RWPE1 (cell line): ENCODE results near the gene ATPAF1.
"Not testable (repeated sequence)": the region's sequence is repeated elsewhere in the genome, so short reads cannot be mapped to it uniquely, and the experiment has no call there.

ENCODE experiments used
- CTCF ChIA-PET: fragments of 350-600 bp; sonication (Branson Sonifier 250); formaldehyde crosslinking; extraction: SDS; loops from one replicate; lab custom pipeline; 2021; lab: Yijun Ruan, JAX
- POLR2A ChIA-PET: fragments of 400-600 bp; formaldehyde crosslinking; extraction: SDS; loops from one replicate; lab custom pipeline; 2020; ENCODE audit warnings: antibody characterized with exemption; ENCODE audit not compliant: low non-redundant PET; lab: Yijun Ruan, JAX
- DNase-seq: peaks from one replicate; pipeline ENCODE4 v3.0.0; 2012; ENCODE audit warnings: low spot score
- H3K27ac ChIP-seq: fragments of 450-650 bp; 2 replicates; pipeline ENCODE4 v1.5.1; 2017
- CTCF ChIP-seq: fragments of 450-650 bp; conservative IDR thresholded peaks from 2 replicates; pipeline ENCODE4 v1.5.1; 2017; ENCODE audit warnings: low read depth, mild to moderate bottlenecking

Gene ATPAF1

DNA sequence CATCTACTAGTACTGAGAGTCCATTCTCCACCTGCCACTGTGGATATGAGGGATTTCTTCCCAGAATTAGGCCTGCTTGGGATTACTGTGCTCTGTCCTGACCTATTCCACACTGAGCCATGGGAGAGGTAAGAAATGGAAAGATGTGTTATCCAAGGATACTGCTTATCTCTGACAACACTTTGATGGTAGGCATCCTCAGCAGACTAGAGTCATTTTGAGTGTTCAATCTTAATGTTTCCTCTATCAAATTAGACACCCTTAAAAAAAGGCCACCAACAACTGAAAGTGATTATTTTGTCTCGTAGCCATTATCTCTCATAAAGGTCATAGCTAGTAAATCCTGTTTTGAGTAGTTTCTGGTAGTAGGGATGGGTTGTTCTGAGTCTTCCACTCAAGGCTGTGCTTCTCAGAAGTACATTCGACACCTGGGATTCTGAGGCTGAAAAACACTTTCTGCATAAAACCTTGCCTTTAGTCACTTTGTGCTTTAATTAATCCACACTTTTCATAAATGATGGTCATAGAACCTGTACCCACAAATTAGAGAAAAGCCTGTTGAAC is 8.8 kb downstream of the ATPAF1 start:
- POLR2A ChIA-PET, result no interaction called here
- TF ChIP-seq CTCF, result no peak
- CTCF ChIA-PET, result interaction anchor here (0.7 to 0.8 kb wide), 2 partner anchors 24 to 112 kb away, joined by 3 to 7 read pairs; no protein-coding TSS in a partner anchor
- no peak overlapping the region for H3K27ac ChIP-seq
- DNase-seq, result no peak

GRCh38 chr1:46657775-46658174 is 10.4 kb downstream of the ATPAF1 start:
- CTCF ChIA-PET, result no interaction called here
- H3K27ac ChIP-seq, result no peak overlapping the region
- no peak for DNase-seq
- POLR2A ChIA-PET, result no interaction called here
- TF ChIP-seq CTCF, result no peak

GRCh38 chr1:46656643-46657042 is 11.5 kb downstream of the ATPAF1 start:
- no peak for DNase-seq
- TF ChIP-seq CTCF, result no peak

DNA sequence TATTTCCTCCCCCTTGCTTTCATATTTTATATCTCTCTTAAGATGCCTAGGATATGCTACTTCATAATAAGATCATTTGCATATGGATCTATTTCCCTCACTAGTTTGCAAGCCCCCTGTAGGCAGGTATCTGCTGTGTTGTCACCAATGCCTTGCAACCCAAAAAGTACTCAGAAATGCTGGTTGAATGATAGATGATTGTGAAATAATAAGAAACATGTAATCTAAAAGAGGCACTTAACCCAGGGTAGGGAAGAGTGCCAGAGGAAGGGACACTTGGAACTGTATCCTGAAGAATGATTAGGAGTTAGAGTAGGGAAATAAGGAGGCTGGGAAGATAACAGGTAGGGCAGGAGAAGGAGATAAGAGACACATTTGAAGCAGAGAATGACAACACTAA is 12.3 kb downstream of the ATPAF1 start:
- ChIA-PET CTCF (interaction anchor here (1.0 kb wide), 1 partner anchor 18 kb away, joined by 5 read pairs; no protein-coding TSS in a partner anchor), POLR2A (no interaction called here)
- no peak overlapping the region for H3K27ac ChIP-seq
- DNase-seq, result no peak
- TF ChIP-seq CTCF, result no peak

More at GRCh38 chr1:46656643-46657042, 11.5 kb downstream of the ATPAF1 start:
- POLR2A ChIA-PET, result no interaction called here
- CTCF ChIA-PET, result no interaction called here
- no peak overlapping the region for H3K27ac ChIP-seq

DNA sequence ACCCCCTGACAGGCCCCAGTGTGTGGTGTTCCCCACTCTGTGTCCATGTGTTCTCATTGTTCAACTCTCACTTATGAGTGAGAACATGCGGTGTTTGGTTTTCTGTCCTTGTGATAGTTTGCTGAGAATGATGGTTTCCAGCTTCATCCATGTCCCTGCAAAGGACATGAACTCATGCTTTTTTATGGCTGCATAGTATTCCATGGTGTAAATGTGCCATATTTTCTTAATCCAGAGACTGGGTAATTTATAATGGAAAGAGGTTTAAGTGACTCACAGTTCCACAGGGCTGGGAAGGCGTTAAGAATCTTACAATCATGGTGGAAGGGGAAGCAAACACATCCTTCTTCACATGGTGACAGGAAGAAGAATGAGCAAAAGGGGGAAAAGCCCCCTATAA is 13.5 kb downstream of the ATPAF1 start:
- CTCF ChIA-PET, result interaction anchor here (1.0 kb wide), 1 partner anchor 17 kb away, joined by 5 read pairs; no protein-coding TSS in a partner anchor
- POLR2A ChIA-PET, H3K27ac ChIP-seq, DNase-seq: not testable (repeated sequence)

DNA sequence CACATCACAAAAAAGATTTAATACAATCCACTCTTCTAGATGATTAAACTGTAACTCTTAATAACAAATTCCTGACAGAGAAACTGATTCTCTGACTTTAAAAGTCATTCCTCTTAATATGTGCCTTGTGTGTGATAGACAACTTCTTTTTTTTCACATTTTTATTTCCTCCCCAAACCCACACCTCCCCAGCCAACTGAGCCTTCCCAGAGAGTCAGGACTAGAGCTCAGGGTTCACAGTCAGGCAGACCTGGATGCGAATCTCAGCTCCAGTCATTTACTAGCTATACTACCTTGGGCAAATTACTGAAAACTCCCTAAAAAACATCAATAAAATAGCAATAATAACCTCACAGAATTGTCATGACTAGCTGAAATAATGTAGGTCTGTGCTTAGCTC is 14.2 kb downstream of the ATPAF1 start:
- H3K27ac ChIP-seq, result no peak overlapping the region
- no peak for TF ChIP-seq CTCF
- POLR2A ChIA-PET, result no interaction called here
- CTCF ChIA-PET, result no interaction called here
- no peak for DNase-seq

DNA sequence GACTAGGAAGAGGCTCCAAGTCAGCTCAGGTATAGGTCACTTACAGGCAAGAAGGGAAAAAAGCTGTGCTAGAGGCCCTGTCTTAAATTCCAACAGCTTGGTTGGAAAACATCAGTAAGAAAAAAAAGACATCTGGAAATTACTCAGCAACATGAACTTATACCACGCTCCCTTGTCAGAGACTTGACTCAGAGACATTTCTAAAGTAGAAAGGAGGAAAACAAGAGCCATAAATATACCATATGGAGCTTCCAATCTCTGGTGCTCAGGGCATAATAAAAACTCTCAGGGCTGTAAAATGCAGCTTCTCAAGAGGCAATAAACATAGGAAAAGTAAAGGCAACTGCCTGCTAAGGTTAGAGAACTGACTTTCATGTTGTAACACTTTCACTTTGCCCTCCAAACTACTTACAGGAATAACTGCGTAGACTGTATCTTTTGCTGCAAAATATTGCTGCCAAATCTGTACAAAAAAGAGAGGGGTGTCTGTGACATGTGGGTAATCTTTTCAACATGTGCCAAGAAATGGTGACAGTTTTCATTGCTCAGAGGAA is 14.7 kb downstream of the ATPAF1 start:
- H3K27ac ChIP-seq, result no peak overlapping the region
- CTCF ChIA-PET, result interaction anchor here (0.7 kb wide), 1 partner anchor 522 kb away, joined by 3 read pairs; no protein-coding TSS in a partner anchor
- POLR2A ChIA-PET, result no interaction called here
- no peak for TF ChIP-seq CTCF
- DNase-seq, result no peak
